Loucy (cell line): ENCODE results near the gene ANKFY1.

Experiments used
- CTCF ChIP-seq: fragments of 200-600 bp; sonication (generic); conservative IDR thresholded peaks from 2 replicates; pipeline ENCODE4 v1.5.1; 2014; ENCODE audit warnings: mild to moderate bottlenecking, antibody characterized with exemption, low read length
- EZH2phosphoT487 ChIP-seq: fragments of 200-600 bp; IDR thresholded peaks from 2 replicates; pipeline ENCODE4 v1.6.1; 2018; ENCODE audit warnings: antibody characterized with exemption, mild to moderate bottlenecking, moderate library complexity, borderline replicate concordance

GRCh38 chr17:4307179-4307930 is 43.6 kb upstream of the ANKFY1 start:
- TF ChIP-seq CTCF = no peak
- no peak for TF ChIP-seq EZH2phosphoT487
